GM13976 (cell line): ENCODE data around the gene ABCC1.
"Not testable (repeated sequence)": the region's sequence is repeated elsewhere in the genome, so short reads cannot be mapped to it uniquely, and the experiment has no call there.

Experiments used
- DNase-seq: peaks from one replicate; pipeline ENCODE4 v3.0.0; 2012; ENCODE audit warnings: low spot score
- in situ Hi-C: fragments of 300-500 bp; cut with MboI; formaldehyde crosslinking; loops from one replicate; pipeline ENCODE4 v1.12.0; 2022; ENCODE audit warnings: low sequenced_read_pairs, mixed read lengths, inconsistent platforms; ENCODE audit not compliant: unreplicated experiment
- TF ChIP-seq, protein P1 (sequence below): IDR thresholded peaks from 2 replicates; pipeline ENCODE4 v1.5.1; 2012; ENCODE audit warnings: borderline replicate concordance, mild to moderate bottlenecking; ENCODE audit not compliant: insufficient read depth; ENCODE audit errors: extremely low read depth, missing control alignments, control extremely low read depth

The ABCC1 gene

GRCh38 chr16:15925631-15926030 is 23.8 kb upstream of the ABCC1 start:
- DNase-seq = no peak
- TF ChIP-seq, protein P1, sequence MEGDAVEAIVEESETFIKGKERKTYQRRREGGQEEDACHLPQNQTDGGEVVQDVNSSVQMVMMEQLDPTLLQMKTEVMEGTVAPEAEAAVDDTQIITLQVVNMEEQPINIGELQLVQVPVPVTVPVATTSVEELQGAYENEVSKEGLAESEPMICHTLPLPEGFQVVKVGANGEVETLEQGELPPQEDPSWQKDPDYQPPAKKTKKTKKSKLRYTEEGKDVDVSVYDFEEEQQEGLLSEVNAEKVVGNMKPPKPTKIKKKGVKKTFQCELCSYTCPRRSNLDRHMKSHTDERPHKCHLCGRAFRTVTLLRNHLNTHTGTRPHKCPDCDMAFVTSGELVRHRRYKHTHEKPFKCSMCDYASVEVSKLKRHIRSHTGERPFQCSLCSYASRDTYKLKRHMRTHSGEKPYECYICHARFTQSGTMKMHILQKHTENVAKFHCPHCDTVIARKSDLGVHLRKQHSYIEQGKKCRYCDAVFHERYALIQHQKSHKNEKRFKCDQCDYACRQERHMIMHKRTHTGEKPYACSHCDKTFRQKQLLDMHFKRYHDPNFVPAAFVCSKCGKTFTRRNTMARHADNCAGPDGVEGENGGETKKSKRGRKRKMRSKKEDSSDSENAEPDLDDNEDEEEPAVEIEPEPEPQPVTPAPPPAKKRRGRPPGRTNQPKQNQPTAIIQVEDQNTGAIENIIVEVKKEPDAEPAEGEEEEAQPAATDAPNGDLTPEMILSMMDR = no peak
- in situ Hi-C loops = no loop called here

DNA sequence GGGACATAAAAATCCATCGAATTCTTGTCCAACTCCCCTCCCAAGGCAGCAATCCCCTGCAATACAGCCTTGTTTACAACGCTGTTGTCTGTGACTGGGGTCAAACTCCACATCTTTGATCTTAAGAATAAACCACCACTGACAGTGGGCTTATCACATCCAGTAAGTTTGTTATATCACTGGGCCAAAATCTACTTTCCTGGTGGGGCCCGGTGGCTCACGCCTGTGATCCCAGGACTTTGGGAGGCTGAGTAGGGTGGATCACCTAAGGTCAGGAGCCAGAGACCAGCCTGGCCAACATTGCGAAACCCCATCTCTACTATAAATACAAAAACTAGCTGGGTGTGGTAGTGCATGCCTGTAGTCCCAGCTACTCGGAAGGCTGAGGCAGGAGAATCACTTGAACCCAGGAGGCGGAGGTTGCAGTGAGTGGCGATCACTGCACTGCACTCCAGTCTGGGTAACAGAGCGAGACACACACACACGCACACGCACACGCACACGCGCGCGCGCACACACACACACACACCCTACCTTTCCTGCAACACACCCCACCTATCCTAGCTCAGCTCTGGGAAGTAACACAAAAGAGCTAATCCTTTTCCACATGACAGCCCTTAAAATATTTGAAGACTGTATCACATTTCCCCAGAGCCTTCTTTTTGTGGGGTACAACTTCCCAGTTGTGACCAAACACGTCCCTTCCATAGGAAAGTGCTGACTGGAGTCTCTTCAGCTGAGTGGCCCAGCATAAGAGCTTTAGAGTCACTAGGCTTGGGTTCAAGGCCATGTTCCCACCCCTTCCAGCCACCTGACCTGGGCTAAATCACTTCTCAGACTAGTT is 20.9 kb upstream of the ABCC1 start:
- TF ChIP-seq, protein P1 = no peak
- no peak for DNase-seq

DNA sequence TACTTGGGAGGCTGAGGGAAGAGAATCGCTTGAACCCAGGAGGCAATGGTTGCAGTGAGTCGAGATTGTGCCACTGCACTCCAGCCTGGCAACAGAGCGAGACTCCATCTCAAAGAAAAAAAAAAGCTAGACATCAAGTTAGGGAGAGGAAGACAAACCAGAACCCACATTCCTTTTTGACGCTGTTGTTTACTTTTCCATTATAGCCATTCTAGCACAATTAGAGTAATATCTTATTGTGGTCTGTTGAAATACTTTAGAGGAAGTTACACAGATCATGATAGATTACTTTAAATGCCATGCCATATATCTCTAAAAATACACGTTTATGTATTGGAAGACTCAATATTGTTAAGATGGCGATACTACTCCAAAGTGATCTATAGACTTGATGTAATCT is 16.5 kb upstream of the ABCC1 start:
- in situ Hi-C loops = no loop called here
- no peak for DNase-seq
- TF ChIP-seq, protein P1 = no peak

More for the DNA sequence above, 20.9 kb upstream of the ABCC1 start:
- in situ Hi-C loops = no loop called here

GRCh38 chr16:15933781-15934180 is 15.6 kb upstream of the ABCC1 start:
- DNase-seq = no peak
- TF ChIP-seq, protein P1 = no peak
- in situ Hi-C loops = no loop called here

DNA sequence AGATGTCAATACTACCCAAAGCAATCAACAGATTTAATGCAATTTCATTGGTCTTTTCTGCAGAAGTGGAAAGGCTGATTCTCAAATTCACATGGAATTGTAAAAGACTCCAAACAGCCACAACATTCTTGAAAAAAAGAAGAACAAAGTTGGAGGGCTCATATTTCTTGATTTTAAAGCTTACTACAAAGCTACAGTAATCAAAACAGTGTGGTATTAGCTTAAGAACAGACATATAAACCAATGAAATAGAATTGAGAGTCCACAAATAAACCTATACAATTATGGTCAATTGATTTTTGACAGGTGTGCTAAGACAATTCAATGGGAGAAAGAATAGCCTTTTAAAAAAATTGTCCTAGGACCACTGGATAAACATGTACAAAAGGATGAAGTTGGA is 14.4 kb upstream of the ABCC1 start:
- TF ChIP-seq, protein P1 = no peak
- in situ Hi-C loops = no loop called here
- no peak for DNase-seq

- DNase-seq, in situ Hi-C loops: not testable (repeated sequence)
Observed at GRCh38 chr16:15936809-15937208, 12.6 kb upstream of the ABCC1 start.

DNA sequence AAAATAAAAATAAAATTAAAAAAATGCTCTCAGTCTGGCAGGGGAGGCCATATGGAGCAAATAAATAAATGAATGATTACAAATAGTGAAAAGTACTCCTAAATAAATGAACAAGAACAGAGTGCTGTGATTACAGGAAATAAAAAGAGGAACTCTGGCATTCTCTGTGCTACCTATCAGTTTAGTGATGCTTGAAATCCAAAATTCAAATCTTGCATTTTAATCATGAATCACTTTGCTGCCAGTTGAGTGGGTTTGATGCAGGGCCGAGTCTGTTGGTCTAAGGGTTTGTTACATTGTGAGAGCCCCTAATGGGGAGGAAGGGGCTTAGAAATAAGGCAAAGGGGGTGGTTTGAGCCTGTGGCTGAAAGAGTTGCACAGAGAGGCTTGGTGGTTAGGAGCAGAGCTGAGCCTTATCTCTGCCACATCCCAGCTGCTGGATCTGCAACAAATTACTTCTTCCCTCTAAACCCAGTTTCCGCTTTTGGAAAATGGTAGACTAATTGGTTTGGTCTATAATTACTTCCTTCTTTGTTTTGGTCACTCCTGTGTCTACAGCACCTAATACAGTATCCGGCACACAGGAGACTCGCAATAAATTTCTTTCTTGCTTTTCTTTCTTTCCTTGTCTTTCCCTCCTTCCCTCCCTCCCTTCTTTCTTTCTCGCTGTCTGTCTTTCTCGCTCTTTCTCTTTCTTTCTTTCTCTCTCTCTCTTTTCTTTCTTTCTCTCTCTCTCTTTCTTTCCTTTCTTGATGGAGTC is 6.3 kb upstream of the ABCC1 start:
- in situ Hi-C loops = no loop called here
- no peak for DNase-seq
- TF ChIP-seq, protein P1 = no peak
